ENCODE measurements around the gene GUCY1A2. TPM values are rescaled to one million over a fixed set of nuclear protein-coding genes. Genes with fewer than 3 reads are reported as not detected.

The GUCY1A2 gene
- total RNA-seq, 1 experiment from 2014 or later, result 0.55 TPM

DNA sequence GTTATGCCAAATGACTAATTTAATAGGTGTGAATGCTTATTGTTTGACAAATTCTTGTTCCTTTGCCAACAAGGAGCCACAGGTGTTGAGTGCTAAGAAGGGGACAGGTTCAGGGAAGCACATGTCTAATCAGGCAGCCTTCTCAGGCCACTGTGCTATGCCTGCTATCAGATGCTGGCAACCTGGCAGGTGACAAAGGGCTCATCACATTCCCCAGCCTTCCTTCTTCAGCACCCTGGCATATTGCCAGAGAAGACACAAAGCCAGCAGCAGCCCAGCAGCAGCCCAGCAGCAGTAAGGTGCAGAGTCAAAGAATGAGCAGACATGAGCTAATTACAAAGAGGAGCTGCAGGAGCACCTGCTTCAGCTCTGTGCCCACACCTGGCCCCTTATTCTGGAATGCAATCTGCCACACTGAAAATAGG, 68.2 kb downstream of the GUCY1A2 start:
- H3K9me3 ChIP-seq (ENCODE audit: control insufficient read depth, low read depth, low read length), result no peaks in the 10 kb centered on the region
- no peaks in the 10 kb centered on the region for H3K79me1 ChIP-seq (ENCODE audit: insufficient read depth, low read depth, low read length, poor library complexity, severe bottlenecking)
- H3K14ac ChIP-seq (ENCODE audit: insufficient read depth, low read length), result no peak overlapping the region
- H3K23me2 ChIP-seq (ENCODE audit: insufficient read length, low read depth, low read length, poor library complexity, severe bottlenecking), result no peaks in the 10 kb centered on the region
- H2BK15ac ChIP-seq (ENCODE audit: low read depth, low read length), result no peak overlapping the region
- no peak overlapping the region for H3K23ac ChIP-seq (ENCODE audit: insufficient read length, low read depth, low read length)
- no peak overlapping the region for H3K56ac ChIP-seq (ENCODE audit: insufficient read length, low read depth, low read length)
- H4K8ac ChIP-seq (replicated peaks; ENCODE audit: insufficient read length, low read depth, low read length), result no peak overlapping the region
- Mint-ChIP-seq H3K4me3 (no peak overlapping the region), H3K27ac (no peak overlapping the region), H3K4me1 (peaks cover 7 to 8% of the 10 kb centered on the region in 2 experiments), H3K36me3 (ENCODE audit: insufficient read depth in 1 of 3, low read depth in 3 of 3) (peaks cover 0 to 5% (median 0%) of the 10 kb centered on the region in 3 experiments; a peak in 4 of 7 replicates), H3K27me3 (ENCODE audit: low read depth) (no peaks in the 10 kb centered on the region), H3K9me3 (peaks cover under 1 to 6% of the 10 kb centered on the region in 2 experiments; a peak in 2 of 5 replicates)
- TF ChIP-seq, protein P1, sequence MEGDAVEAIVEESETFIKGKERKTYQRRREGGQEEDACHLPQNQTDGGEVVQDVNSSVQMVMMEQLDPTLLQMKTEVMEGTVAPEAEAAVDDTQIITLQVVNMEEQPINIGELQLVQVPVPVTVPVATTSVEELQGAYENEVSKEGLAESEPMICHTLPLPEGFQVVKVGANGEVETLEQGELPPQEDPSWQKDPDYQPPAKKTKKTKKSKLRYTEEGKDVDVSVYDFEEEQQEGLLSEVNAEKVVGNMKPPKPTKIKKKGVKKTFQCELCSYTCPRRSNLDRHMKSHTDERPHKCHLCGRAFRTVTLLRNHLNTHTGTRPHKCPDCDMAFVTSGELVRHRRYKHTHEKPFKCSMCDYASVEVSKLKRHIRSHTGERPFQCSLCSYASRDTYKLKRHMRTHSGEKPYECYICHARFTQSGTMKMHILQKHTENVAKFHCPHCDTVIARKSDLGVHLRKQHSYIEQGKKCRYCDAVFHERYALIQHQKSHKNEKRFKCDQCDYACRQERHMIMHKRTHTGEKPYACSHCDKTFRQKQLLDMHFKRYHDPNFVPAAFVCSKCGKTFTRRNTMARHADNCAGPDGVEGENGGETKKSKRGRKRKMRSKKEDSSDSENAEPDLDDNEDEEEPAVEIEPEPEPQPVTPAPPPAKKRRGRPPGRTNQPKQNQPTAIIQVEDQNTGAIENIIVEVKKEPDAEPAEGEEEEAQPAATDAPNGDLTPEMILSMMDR (conservative IDR thresholded peaks at IDR 0.05), result no peak
- H3K4me1 ChIP-seq (ENCODE audit: insufficient read depth, low read length), result no peaks in the 10 kb centered on the region
- no peak overlapping the region for H3T11ph ChIP-seq (ENCODE audit: low read length)
- H4K91ac ChIP-seq (ENCODE audit: insufficient read length, low read depth, low read length), result no peak overlapping the region
- no peak overlapping the region for H2BK20ac ChIP-seq (ENCODE audit: low read depth, low read length, poor library complexity, severe bottlenecking)
- no peak overlapping the region for H3K18ac ChIP-seq (ENCODE audit: insufficient read length, low read depth, low read length)
- no peaks in the 10 kb centered on the region for H4K20me1 ChIP-seq (ENCODE audit: control insufficient read depth, insufficient read depth, insufficient read length)
- no peak overlapping the region for H2BK12ac ChIP-seq (ENCODE audit: insufficient read length, low read depth, low read length)
- no peaks in the 10 kb centered on the region for H3K27me3 ChIP-seq (ENCODE audit: insufficient read depth, low read length)
- H2BK120ac ChIP-seq (ENCODE audit: low read depth, low read length, poor library complexity, severe bottlenecking), result no peak overlapping the region
- H2BK5ac ChIP-seq (ENCODE audit: insufficient read length, low read length), result no peak overlapping the region
- no peak overlapping the region for H3K27ac ChIP-seq (ENCODE audit: insufficient read length, low read depth, low read length)
- no peak overlapping the region for H3K4ac ChIP-seq (ENCODE audit: low read depth, low read length)
- H3K9ac ChIP-seq (ENCODE audit: extremely low read depth, insufficient read length, low read length), result no peak overlapping the region
- no peak overlapping the region for H3K4me2 ChIP-seq (ENCODE audit: insufficient read depth, insufficient read length, low read length)
- no peak overlapping the region for H2AFZ ChIP-seq (ENCODE audit: low read length)
- H4K5ac ChIP-seq (ENCODE audit: insufficient read length, low read depth, low read length), result no peak overlapping the region
- no peak overlapping the region for H2AK5ac ChIP-seq (ENCODE audit: insufficient read length, low read length)
- H3K79me2 ChIP-seq (ENCODE audit: insufficient read depth, low read length), result no peaks in the 10 kb centered on the region
- DNase-seq, result no peak

Data from H9 (cell line).